ENCODE measurements around the gene SUCLG2. TPM values are rescaled to one million over a fixed set of nuclear protein-coding genes. Genes with fewer than 3 reads are reported as not detected.
A peak's percentile ranks its signal among the peaks of the same experiment; 100 is the strongest.

SUCLG2 gene
- total RNA-seq, 1 donor from 2014 or later, result 20.8 TPM

DNA sequence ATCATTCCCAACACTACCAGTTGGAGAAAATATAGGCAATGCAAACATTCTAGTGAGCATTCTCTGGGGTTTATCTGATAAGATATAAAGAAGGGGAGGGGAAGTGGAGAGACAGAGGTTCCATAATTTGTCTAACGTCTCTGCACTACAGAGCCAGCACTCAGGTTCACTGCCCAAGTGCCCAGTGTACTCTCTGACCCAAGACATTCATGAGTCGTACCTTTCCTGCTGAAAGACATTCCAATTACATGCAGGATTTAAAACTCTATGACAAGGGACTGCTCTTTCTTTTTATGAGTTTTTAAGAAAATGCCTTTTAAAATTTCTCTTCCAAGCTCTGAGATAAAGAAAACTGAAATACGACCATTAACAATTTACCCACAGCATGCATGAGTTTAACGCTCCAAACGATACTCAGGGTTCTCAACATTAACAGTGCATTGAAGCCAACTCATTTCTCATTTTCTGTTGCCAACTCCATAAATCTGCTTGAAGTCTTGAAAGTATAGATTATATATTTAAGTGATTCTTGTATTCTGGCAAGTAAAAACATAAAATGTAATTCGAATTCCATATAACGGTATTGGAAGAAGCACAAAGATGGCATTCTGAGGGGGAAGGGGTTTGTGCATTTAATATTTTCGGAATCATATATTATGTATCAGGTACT lies 193.4 kb downstream of the SUCLG2 start:
- no peak for FAIRE-seq
- peaks cover 15% of the 10 kb centered on the region for H3K4me1 Mint-ChIP-seq (ENCODE audit: low read depth, unreplicated experiment)
- no peak overlapping the region for H3K27ac Mint-ChIP-seq (ENCODE audit: unreplicated experiment)

DNA sequence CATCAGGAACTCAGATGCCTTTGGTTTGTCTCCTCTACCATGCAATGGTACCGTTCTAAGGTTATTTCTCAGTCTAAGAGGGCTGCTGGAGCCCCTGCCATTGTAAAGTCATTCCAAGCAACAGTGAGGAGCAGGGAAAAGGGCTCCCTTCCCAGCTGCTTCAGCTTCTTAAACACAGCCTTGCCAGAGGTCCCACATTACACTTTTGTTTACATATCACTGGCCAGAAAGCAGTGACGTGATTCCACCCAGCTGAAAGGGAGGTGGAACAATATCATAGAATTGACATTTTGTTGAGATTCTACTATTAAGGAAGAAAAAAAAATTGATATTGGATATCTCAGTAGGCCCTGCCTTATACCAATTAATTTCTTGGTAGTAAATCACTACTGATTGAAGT lies 194.6 kb downstream of the SUCLG2 start:
- Mint-ChIP-seq H3K4me3 (ENCODE audit: unreplicated experiment) (no peak overlapping the region), H3K36me3 (ENCODE audit: low read depth, unreplicated experiment) (no peaks in the 10 kb centered on the region), H3K4me1 (ENCODE audit: low read depth, unreplicated experiment) (peaks cover 15% of the 10 kb centered on the region), H3K9me3 (ENCODE audit: unreplicated experiment) (no peaks in the 10 kb centered on the region), H3K27me3 (ENCODE audit: low read depth, unreplicated experiment) (no peaks in the 10 kb centered on the region), H3K27ac (ENCODE audit: unreplicated experiment) (no peak overlapping the region)
- peaks cover 3% of the 10 kb centered on the region for H4K20me1 ChIP-seq (ENCODE audit: insufficient read depth, low read length)
- no peak overlapping the region for H3K4me3 ChIP-seq (ENCODE audit: insufficient read depth, low read depth, low read length)
- H3K9me3 ChIP-seq (ENCODE audit: insufficient read depth, low read depth, low read length), result no peaks in the 10 kb centered on the region
- H3K9ac ChIP-seq (ENCODE audit: low read length), result no peak overlapping the region
- FAIRE-seq (no peak), DNase-seq (ENCODE audit: low read depth) (no peak)
- H3K4me2 ChIP-seq (ENCODE audit: low read length), result no peak overlapping the region
- no peaks in the 10 kb centered on the region for H3K79me2 ChIP-seq (ENCODE audit: insufficient read depth, low read length)
- TF ChIP-seq, protein P1, sequence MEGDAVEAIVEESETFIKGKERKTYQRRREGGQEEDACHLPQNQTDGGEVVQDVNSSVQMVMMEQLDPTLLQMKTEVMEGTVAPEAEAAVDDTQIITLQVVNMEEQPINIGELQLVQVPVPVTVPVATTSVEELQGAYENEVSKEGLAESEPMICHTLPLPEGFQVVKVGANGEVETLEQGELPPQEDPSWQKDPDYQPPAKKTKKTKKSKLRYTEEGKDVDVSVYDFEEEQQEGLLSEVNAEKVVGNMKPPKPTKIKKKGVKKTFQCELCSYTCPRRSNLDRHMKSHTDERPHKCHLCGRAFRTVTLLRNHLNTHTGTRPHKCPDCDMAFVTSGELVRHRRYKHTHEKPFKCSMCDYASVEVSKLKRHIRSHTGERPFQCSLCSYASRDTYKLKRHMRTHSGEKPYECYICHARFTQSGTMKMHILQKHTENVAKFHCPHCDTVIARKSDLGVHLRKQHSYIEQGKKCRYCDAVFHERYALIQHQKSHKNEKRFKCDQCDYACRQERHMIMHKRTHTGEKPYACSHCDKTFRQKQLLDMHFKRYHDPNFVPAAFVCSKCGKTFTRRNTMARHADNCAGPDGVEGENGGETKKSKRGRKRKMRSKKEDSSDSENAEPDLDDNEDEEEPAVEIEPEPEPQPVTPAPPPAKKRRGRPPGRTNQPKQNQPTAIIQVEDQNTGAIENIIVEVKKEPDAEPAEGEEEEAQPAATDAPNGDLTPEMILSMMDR (IDR thresholded peaks at IDR 0.05; ENCODE audit: insufficient read depth, low read depth, low read length), result no peak
- TF ChIP-seq EZH2 (IDR thresholded peaks at IDR 0.05; ENCODE audit: insufficient read depth, low read length), result no peak
- H3K27me3 ChIP-seq (ENCODE audit: insufficient read depth, low read length), result no peaks in the 10 kb centered on the region
- H3K27ac ChIP-seq (ENCODE audit: low read depth, low read length), result no peak overlapping the region
- H2AFZ ChIP-seq (ENCODE audit: low read depth, low read length), result no peak overlapping the region
- H3K4me1 ChIP-seq (ENCODE audit: insufficient read depth, low read length), result peaks cover 16% of the 10 kb centered on the region
- H3K36me3 ChIP-seq (ENCODE audit: insufficient read depth, low read length), result no peaks in the 10 kb centered on the region

More for the DNA sequence above, 193.4 kb downstream of the SUCLG2 start:
- no peaks in the 10 kb centered on the region for H3K27me3 ChIP-seq (ENCODE audit: insufficient read depth, low read length)
- no peak overlapping the region for H2AFZ ChIP-seq (ENCODE audit: low read depth, low read length)
- Mint-ChIP-seq H3K36me3 (ENCODE audit: low read depth, unreplicated experiment) (no peaks in the 10 kb centered on the region), H3K9me3 (ENCODE audit: unreplicated experiment) (no peaks in the 10 kb centered on the region), H3K27me3 (ENCODE audit: low read depth, unreplicated experiment) (no peaks in the 10 kb centered on the region), H3K4me3 (ENCODE audit: unreplicated experiment) (no peak overlapping the region)
- DNase-seq (ENCODE audit: low read depth), result no peak
- H3K4me3 ChIP-seq (ENCODE audit: insufficient read depth, low read depth, low read length), result no peak overlapping the region
- H3K9me3 ChIP-seq (ENCODE audit: insufficient read depth, low read depth, low read length), result no peaks in the 10 kb centered on the region
- H3K36me3 ChIP-seq (ENCODE audit: insufficient read depth, low read length), result no peaks in the 10 kb centered on the region
- TF ChIP-seq, protein P1 (IDR thresholded peaks at IDR 0.05; ENCODE audit: insufficient read depth, low read depth, low read length), result no peak
- TF ChIP-seq EZH2 (IDR thresholded peaks at IDR 0.05; ENCODE audit: insufficient read depth, low read length), result no peak
- no peaks in the 10 kb centered on the region for H3K79me2 ChIP-seq (ENCODE audit: insufficient read depth, low read length)
- peaks cover 16% of the 10 kb centered on the region for H3K4me1 ChIP-seq (ENCODE audit: insufficient read depth, low read length)
- no peak overlapping the region for H3K9ac ChIP-seq (ENCODE audit: low read length)
- H3K27ac ChIP-seq (ENCODE audit: low read depth, low read length), result no peak overlapping the region
- peak overlapping the region; percentile 62 for H3K4me2 ChIP-seq (ENCODE audit: low read length)
- H4K20me1 ChIP-seq (ENCODE audit: insufficient read depth, low read length), result peaks cover 3% of the 10 kb centered on the region

DNA sequence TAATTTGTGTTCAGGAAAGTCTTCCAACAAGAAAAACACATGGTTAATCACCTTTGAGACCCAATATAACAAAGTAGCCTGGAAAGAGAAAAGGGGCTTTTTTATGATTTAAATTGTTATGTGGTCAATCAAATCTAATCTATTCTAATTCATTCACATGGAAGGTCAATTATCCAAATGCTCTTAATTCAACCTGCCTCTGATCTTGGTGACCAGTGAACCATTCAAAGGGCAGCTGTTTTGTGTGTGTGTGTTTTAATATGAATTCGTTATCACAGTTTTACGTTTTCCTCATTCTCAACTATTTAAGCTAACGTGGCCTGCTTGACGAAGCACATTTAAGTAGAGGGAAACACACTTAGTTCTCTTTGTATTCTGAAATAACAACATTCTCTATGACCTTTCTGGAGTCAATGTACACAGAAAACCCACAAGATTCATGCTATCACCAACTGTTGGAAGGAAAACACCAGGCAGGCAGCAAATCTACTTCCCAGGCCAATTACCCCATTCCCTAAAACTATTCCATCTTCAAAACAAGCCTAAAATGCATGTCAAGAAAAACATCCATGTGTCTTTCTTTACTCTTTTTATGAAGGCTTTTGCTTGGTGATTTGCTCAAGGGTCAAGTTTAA lies 195.4 kb downstream of the SUCLG2 start:
- no peaks in the 10 kb centered on the region for H3K79me2 ChIP-seq (ENCODE audit: insufficient read depth, low read length)
- no peaks in the 10 kb centered on the region for H3K36me3 ChIP-seq (ENCODE audit: insufficient read depth, low read length)
- no peaks in the 10 kb centered on the region for H3K9me3 ChIP-seq (ENCODE audit: insufficient read depth, low read depth, low read length)
- TF ChIP-seq, protein P1 (IDR thresholded peaks at IDR 0.05; ENCODE audit: insufficient read depth, low read depth, low read length), result no peak
- TF ChIP-seq EZH2 (IDR thresholded peaks at IDR 0.05; ENCODE audit: insufficient read depth, low read length), result no peak
- peaks cover 16% of the 10 kb centered on the region for H3K4me1 ChIP-seq (ENCODE audit: insufficient read depth, low read length)
- H3K9ac ChIP-seq (ENCODE audit: low read length), result no peak overlapping the region
- Mint-ChIP-seq H3K4me3 (ENCODE audit: unreplicated experiment) (no peak overlapping the region), H3K9me3 (ENCODE audit: unreplicated experiment) (no peaks in the 10 kb centered on the region), H3K36me3 (ENCODE audit: low read depth, unreplicated experiment) (no peaks in the 10 kb centered on the region), H3K4me1 (ENCODE audit: low read depth, unreplicated experiment) (peaks cover 15% of the 10 kb centered on the region), H3K27me3 (ENCODE audit: low read depth, unreplicated experiment) (no peaks in the 10 kb centered on the region), H3K27ac (ENCODE audit: unreplicated experiment) (no peak overlapping the region)
- H3K4me2 ChIP-seq (ENCODE audit: low read length), result no peak overlapping the region
- H3K27me3 ChIP-seq (ENCODE audit: insufficient read depth, low read length), result no peaks in the 10 kb centered on the region
- H3K4me3 ChIP-seq (ENCODE audit: insufficient read depth, low read depth, low read length), result no peak overlapping the region
- no peak overlapping the region for H3K27ac ChIP-seq (ENCODE audit: low read depth, low read length)
- DNase-seq (ENCODE audit: low read depth) (no peak), FAIRE-seq (peak; percentile 17)
- H4K20me1 ChIP-seq (ENCODE audit: insufficient read depth, low read length), result peaks cover 3% of the 10 kb centered on the region
- no peak overlapping the region for H2AFZ ChIP-seq (ENCODE audit: low read depth, low read length)
